ENCODE measurements around the gene PBLD.
"Not testable (repeated sequence)": the region's sequence is repeated elsewhere in the genome, so short reads cannot be mapped to it uniquely, and the experiment has no call there.

Gene PBLD

DNA sequence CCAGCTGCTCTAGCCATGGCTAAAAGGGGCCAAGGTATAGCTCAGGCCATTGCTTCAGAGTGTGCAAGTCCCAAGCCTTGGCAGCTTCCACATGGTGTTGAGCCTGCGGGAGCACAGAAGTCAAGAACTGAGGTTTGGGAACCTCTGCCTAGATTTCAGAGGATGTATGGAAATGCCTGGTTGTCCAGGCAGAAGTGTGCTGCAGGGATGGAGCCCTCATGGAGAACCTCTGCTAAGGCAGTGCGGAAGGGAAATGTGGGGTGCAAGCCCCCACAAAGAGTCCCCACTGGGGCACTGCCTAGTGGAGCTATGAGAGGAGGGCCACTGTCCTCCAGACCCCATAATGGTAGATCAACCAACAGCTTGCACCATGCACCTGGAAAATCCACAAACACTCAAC lies 54.9 kb downstream of the PBLD start:
- not testable (repeated sequence) for FAIRE-seq

DNA sequence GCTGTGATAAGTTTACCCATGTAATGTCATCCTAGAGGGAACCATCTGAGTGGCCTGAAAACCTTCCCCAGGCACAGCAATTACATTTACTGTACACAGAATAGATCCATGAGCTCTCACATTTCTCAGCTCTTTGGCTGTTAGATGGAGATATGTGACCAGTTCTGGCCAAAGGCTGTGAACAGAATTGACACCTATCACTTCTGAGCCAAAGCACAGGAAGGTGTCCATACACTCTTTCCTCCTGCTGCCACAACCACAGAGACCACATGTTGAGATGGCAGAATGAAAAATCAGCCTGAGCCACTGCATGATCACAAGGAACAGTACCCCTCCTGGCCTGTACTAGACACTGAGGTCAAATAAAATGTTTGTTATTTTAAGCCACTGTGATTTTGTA lies 56.5 kb downstream of the PBLD start:
- no peak for FAIRE-seq

GRCh38 chr10:68275600-68276126 lies 57.1 kb downstream of the PBLD start:
- FAIRE-seq: no peak

DNA sequence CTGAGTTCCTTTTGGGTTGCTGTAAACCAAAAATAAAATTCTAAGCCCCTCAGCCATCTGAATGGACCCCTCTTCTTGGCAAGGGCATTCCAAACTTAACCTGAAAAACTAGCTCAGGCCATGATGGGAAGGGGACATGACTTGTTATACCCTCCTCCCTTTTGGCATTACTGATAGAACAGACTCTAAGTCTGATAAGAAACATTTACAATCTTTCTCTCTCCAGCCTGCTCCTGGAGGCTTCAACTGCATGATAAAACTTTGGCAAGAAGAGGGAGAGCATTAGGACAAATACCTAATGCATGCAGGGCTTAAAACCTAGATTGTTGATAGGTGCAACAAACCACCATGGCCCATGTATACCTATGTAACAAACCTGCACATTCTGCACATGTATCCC lies 59.9 kb downstream of the PBLD start:
- no peak for FAIRE-seq

- FAIRE-seq: no peak
Observed at GRCh38 chr10:68271196-68271882, 61.4 kb downstream of the PBLD start.

DNA sequence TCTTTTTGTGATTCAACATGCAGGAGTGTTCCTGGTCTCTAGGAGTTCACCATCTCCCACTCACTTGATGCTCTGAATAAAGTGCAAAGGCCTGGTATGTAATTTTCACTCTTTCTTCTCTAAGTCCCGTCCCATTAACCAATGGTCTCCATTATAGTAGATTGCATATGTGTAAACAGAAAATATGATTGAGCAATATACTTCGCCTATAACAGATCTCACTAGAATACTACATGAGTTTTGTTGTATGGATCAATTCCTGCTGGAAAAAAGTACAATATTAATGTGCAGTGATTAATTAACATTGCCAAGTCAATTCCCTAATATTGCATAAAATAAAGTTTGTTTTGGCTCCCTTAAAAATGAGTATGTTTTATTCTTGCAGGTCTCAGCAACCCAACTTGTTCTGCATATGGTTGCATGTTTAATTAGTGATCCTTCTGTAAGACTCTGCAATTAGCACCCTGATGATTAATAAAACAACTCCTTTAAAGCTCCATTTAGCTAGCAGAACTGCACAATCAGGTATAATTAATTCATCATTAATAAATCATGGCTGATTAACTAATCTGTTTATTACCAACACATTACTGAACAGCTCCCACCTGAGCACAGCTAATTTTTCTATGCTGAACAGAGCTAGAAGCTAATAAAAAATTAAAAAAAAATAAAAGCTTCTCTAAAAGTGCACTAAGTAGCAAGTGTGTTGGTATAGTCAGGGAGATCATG lies 63.0 kb downstream of the PBLD start:
- no peak for FAIRE-seq

DNA sequence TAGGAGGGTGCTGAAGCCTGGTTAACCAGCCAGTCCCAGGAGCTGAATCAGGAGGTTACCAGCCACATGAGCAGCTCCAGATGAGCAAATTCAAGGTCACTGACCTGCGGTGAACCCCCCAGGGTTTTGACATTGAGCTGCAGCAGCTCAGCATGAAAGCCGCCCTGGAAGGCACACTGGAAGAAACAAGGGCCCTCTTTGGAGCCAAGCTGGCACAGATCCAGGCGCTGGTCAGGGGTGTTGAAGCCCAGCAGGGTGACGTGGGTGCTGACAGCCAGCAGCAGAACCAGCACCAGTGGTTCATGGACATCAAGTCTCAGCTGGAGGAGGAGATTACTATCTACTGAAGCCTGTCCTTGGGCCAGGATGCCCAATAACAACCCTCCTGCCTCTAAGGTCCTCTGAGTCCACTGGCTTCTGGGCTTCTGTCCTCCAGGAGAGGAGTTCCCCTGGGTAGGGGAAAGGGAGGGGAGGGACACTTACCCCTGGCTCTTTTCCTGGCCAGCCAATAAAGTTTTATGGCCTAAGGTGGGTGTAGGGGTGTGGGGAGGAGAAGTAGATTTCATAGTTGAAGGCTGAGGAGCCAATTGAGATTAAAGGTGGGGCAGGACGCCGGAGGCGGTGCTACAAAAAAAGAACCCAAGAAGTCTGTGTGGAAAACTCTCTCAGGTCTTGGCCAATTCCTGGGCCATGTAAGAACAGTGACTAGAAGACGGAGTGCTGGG lies 71.4 kb downstream of the PBLD start:
- FAIRE-seq: no peak

DNA sequence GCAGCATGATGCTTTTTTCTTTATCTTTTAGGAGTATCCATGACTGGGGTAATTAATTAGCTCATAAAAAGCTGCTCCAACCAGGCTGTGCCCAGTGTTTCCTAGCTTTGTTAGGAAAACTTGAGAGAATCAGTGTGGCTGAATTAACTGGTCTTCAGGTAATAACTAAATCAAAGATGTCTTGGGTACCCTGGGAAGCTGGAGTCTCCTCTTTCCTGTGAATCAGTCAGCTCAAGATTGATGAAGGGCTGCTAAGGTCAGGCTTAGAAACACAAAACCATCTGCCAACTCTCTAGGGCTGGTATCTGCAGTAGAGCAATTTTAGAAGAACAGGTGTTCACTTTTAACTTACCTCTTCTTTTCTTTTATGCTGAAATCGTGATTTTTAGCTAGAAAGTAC lies 79.4 kb downstream of the PBLD start:
- no peak for FAIRE-seq

GRCh38 chr10:68251625-68252495 lies 80.9 kb downstream of the PBLD start:
- FAIRE-seq: peak; percentile 36

- FAIRE-seq: no peak
Observed at GRCh38 chr10:68251151-68251550, 81.6 kb downstream of the PBLD start.

- FAIRE-seq: no peak
Observed at GRCh38 chr10:68249297-68249696, 83.4 kb downstream of the PBLD start.

GRCh38 chr10:68247931-68248330 lies 84.8 kb downstream of the PBLD start:
- no peak for FAIRE-seq

DNA sequence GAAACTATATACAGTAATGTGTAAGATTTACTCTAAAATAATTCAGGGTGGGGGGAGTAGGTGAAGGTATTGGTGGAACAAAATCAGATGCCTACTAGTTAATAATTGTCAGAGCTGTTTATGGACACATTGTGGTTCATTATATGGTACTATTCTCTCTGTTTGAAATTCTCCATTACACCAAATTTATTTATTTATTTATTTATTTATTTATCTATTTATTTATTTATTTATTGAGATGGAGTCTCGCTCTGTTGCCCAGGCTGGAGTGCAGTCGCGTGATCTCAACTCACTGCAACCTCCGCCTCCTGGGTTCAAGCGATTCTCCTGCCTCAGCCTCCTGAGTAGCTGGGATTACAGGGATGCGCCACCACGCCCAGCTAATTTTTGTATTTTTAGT lies 86.3 kb downstream of the PBLD start:
- not testable (repeated sequence) for FAIRE-seq

GRCh38 chr10:68242051-68242450 lies 90.7 kb downstream of the PBLD start:
- no peak for FAIRE-seq

- no peak for FAIRE-seq
Observed at GRCh38 chr10:68239596-68240150, 93.1 kb downstream of the PBLD start.

DNA sequence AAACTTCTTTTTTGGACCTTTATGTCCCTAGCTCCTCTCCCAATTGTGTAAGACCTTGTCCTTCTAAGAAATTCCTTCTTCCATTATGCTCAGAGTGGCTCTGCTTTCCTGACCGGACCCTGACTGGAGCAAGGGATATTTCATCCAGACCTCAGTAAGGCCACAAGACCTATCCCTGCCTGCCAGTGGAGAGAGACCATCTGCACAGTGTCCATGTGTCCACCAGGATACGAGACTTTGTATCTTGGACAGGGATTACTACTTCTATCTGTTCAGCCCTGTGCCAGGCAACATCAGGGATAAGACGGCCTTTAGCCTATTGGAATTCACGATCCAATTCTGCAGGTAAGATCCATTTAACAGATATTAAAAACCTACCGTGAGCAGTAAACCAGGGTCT lies 93.7 kb downstream of the PBLD start:
- no peak for FAIRE-seq

- no peak for FAIRE-seq
Observed at GRCh38 chr10:68238371-68238770, 94.4 kb downstream of the PBLD start.

GRCh38 chr10:68237173-68237572 lies 95.6 kb downstream of the PBLD start:
- FAIRE-seq: no peak

- no peak for FAIRE-seq
Observed at GRCh38 chr10:68235581-68235980, 97.1 kb downstream of the PBLD start.

GRCh38 chr10:68235111-68235510 lies 97.6 kb downstream of the PBLD start:
- no peak for FAIRE-seq

- FAIRE-seq: no peak
Observed at GRCh38 chr10:68233046-68233445, 99.7 kb downstream of the PBLD start.

Measured in islet of Langerhans (tissue), 1 donor.